Measurements from ENCODE around the gene PDCD5.

GRCh38 chr19:32619051-32619685 is 38.2 kb downstream of the PDCD5 start:
- TF ChIP-seq CTCF (IDR thresholded peaks at IDR 0.05) = no peak
- TF ChIP-seq POLR2A (IDR thresholded peaks at IDR 0.05) = no peak

Measured in uterus (tissue), 2 donors.